ENCODE results near the gene TUT4.

DNA sequence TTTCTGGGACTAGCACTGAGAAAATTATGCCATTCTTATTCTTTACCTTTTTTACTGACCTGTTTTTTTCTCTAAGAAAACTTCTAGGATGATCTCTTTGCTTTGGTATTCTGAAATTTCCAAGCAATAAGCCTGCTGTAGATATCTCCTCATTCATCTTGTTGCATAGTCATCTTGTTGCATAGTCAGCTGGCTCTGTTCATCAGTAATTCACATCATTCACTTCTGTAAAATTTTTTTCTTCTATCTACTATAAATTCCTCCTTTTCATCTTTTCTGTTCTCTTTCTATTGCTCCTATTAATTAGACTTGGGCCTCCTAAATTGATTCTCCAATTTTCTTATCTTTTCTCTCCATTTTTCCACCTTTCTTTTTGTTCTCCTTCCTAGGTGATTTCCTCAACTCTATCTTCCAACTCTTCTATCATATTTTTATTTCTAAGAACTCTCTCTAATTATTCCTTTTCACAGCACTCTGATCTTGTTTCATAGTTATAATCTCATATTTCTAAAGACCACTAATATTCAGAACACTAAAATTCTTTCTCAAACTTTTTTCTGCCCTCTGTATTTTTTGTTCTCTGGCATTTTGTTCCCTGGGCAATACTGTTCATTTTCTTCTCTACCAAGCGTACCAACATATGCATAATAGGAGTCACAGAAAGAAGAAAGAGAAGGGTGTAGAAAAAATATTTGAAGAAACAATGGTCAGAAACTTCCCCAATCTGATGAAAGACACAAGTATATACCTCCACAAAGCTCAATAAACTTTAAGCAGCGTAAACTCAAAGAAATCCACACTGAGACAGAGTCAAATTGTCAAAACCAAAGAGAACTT lies 17.7 kb downstream of the TUT4 start:
- TF ChIP-seq POLR2A (IDR thresholded peaks at IDR 0.05) (no peak), CTCF (IDR thresholded peaks at IDR 0.05) (no peak)

All from ovary (tissue), 3 donors.